Tibial nerve (tissue), 4 donors: Measurements from ENCODE around the gene PLEKHG7.

Source experiments
- CTCF ChIP-seq, 5 experiments: fragments of 200-600 bp in 3 of 5; fragments of 450-650 bp in 2 of 5; sonication (generic) in 3 of 5; IDR thresholded peaks; one replicate each; pipeline ENCODE4 v1.5.1; 2016 to 2019; ENCODE audit warnings: antibody characterized with exemption in 5 of 5, mild to moderate bottlenecking in 3 of 5, moderate library complexity in 2 of 5
- EP300 ChIP-seq, 2 donors: sonication (generic); formaldehyde crosslinking; IDR thresholded peaks; one replicate each; pipeline ENCODE4 v1.6.1; 2017; ENCODE audit warnings: antibody characterized with exemption in 2 of 2, mild to moderate bottlenecking in 1 of 2
- POLR2A ChIP-seq, 2 donors: fragments of 450-650 bp; IDR thresholded peaks; one replicate each; pipeline ENCODE4 v1.6.1; 2017; ENCODE audit warnings: antibody characterized with exemption in 2 of 2, mild to moderate bottlenecking in 2 of 2, moderate library complexity in 2 of 2

GRCh38 chr12:92675092-92675865, 27.5 kb upstream of the PLEKHG7 start:
- no peak for TF ChIP-seq CTCF (IDR thresholded peaks at IDR 0.05)
- TF ChIP-seq POLR2A (IDR thresholded peaks at IDR 0.05) = no peak
- TF ChIP-seq EP300 (IDR thresholded peaks at IDR 0.05) = no peak
